DMS153 treated with DMSO at 0.1 percent for 48 hours (cell line): Measurements from ENCODE around the gene SHLD3.
"Not testable (repeated sequence)": the region's sequence is repeated elsewhere in the genome, so short reads cannot be mapped to it uniquely, and the experiment has no call there.

Experiments
- DNase-seq: peaks from one replicate; lab custom pipeline; 2025; ENCODE audit not compliant: unreplicated experiment; lab: John Stamatoyannopoulos, UW

Gene SHLD3

GRCh38 chr5:65624571-65625555 is at the start of gene SHLD3, which contains the start of gene TRAPPC13:
SHLD3 (plus strand) TSS chr5:65625027; CDS start chr5:65629588, 4,561 bp downstream.
TRAPPC13 (plus strand) TSS chr5:65625027; CDS start chr5:65625061, 34 bp downstream.
- DNase-seq, result peak; percentile 64

GRCh38 chr5:65577141-65577540 is 47.7 kb upstream of the SHLD3 start:
- no peak for DNase-seq

GRCh38 chr5:65588694-65589093 is 36.1 kb upstream of the SHLD3 start:
- DNase-seq, result no peak

- not testable (repeated sequence) for DNase-seq
Measured at GRCh38 chr5:65601761-65602160, 23.1 kb upstream of the SHLD3 start.

GRCh38 chr5:65611524-65611923 is 13.3 kb upstream of the SHLD3 start:
- peak; percentile 1 for DNase-seq

GRCh38 chr5:65612298-65612907 is 12.4 kb upstream of the SHLD3 start:
- DNase-seq, result no peak

GRCh38 chr5:65620021-65620420 is 4.8 kb upstream of the SHLD3 start:
- no peak for DNase-seq

GRCh38 chr5:65621961-65622360 is 2.9 kb upstream of the SHLD3 start:
- not testable (repeated sequence) for DNase-seq

GRCh38 chr5:65623482-65623881 is 1.3 kb upstream of the SHLD3 start:
- DNase-seq, result no peak

GRCh38 chr5:65624025-65624570 is 729 bp upstream of the SHLD3 start, which contains the start of gene TRIM23:
TRIM23 (minus strand) TSS chr5:65624333; CDS start chr5:65624274, 59 bp downstream.
- peak; percentile 69 for DNase-seq

- no peak for DNase-seq
Measured at GRCh38 chr5:65625743-65626142, 916 bp downstream of the SHLD3 start.

GRCh38 chr5:65630981-65631380 is 6.2 kb downstream of the SHLD3 start:
- DNase-seq, result no peak

GRCh38 chr5:65640240-65640639 is 15.4 kb downstream of the SHLD3 start:
- DNase-seq, result no peak

- no peak for DNase-seq
Measured at GRCh38 chr5:65646938-65647337, 22.1 kb downstream of the SHLD3 start.

- no peak for DNase-seq
Measured at GRCh38 chr5:65647941-65648340, 23.1 kb downstream of the SHLD3 start.

- DNase-seq, result no peak
Measured at GRCh38 chr5:65651144-65651543, 26.3 kb downstream of the SHLD3 start.

GRCh38 chr5:65654713-65655112 is 29.9 kb downstream of the SHLD3 start:
- DNase-seq, result no peak

- no peak for DNase-seq
Measured at GRCh38 chr5:65663804-65664521, 39.1 kb downstream of the SHLD3 start.

- DNase-seq, result no peak
Measured at GRCh38 chr5:65668696-65669095, 43.9 kb downstream of the SHLD3 start.

- DNase-seq, result no peak
Measured at GRCh38 chr5:65672796-65673195, 48.0 kb downstream of the SHLD3 start.

- DNase-seq, result no peak
Measured at GRCh38 chr5:65674749-65675148, 49.9 kb downstream of the SHLD3 start.
